ENCODE data around the gene WNT9B. TPM values are rescaled to one million over a fixed set of nuclear protein-coding genes. Genes with fewer than 3 reads are reported as not detected.

The WNT9B gene
- total RNA-seq = 0.98 and 2.4 TPM in 2 replicates
- long read RNA-seq, partial matches to known transcripts = 0 of 1 reads
- long read RNA-seq, other reads (novel, unspliced or antisense) = 1 of 1 reads

GRCh38 chr17:46851029-46851741, at the start of gene WNT9B:
TSS of gene WNT9B (plus strand) at chr17:46851583. CDS start at chr17:46851639, 56 bp downstream.
- H3K36me3 Mint-ChIP-seq (ENCODE audit: insufficient read depth) = no peaks in the 10 kb centered on the region
- peak within 1 kb of the TSS; percentile 80 for H3K27ac Mint-ChIP-seq
- H3K27me3 Mint-ChIP-seq = peaks cover 87% of the 10 kb centered on the region
- peak; percentile 53 for DNase-seq (ENCODE audit: low spot score, unreplicated experiment)
- H3K9me3 Mint-ChIP-seq (ENCODE audit: low read depth) = no peaks in the 10 kb centered on the region
- no peaks in the 10 kb centered on the region for H3K4me1 Mint-ChIP-seq (ENCODE audit: low read depth)
- TF ChIP-seq CTCF (IDR thresholded peaks at IDR 0.05; ENCODE audit: unreplicated experiment) = no peak
- H3K4me3 Mint-ChIP-seq (ENCODE audit: low read depth) = peak within 1 kb of the TSS; percentile 74

- no peaks in the 10 kb centered on the region for H3K4me1 Mint-ChIP-seq (ENCODE audit: low read depth)
- no peak overlapping the region for H3K4me3 Mint-ChIP-seq (ENCODE audit: low read depth)
- no peak for TF ChIP-seq CTCF (IDR thresholded peaks at IDR 0.05; ENCODE audit: unreplicated experiment)
- peaks cover 9% of the 10 kb centered on the region for H3K27me3 Mint-ChIP-seq
- no peaks in the 10 kb centered on the region for H3K36me3 Mint-ChIP-seq (ENCODE audit: insufficient read depth)
- H3K9me3 Mint-ChIP-seq (ENCODE audit: low read depth) = no peaks in the 10 kb centered on the region
- no peak overlapping the region for H3K27ac Mint-ChIP-seq
- DNase-seq (ENCODE audit: low spot score, unreplicated experiment) = no peak
These were observed 48.6 kb upstream of the WNT9B start for GRCh38 chr17:46802800-46803199.

- Mint-ChIP-seq H3K9me3 (ENCODE audit: low read depth) (no peaks in the 10 kb centered on the region), H3K27ac (no peak overlapping the region), H3K27me3 (peaks cover 10% of the 10 kb centered on the region), H3K4me3 (ENCODE audit: low read depth) (no peak overlapping the region), H3K4me1 (ENCODE audit: low read depth) (peaks cover 3% of the 10 kb centered on the region), H3K36me3 (ENCODE audit: insufficient read depth) (no peaks in the 10 kb centered on the region)
- no peak for TF ChIP-seq CTCF (IDR thresholded peaks at IDR 0.05; ENCODE audit: unreplicated experiment)
- no peak for DNase-seq (ENCODE audit: low spot score, unreplicated experiment)
These were observed 47.8 kb upstream of the WNT9B start for GRCh38 chr17:46803544-46803943.

- Mint-ChIP-seq H3K4me3 (ENCODE audit: low read depth) (no peak overlapping the region), H3K36me3 (ENCODE audit: insufficient read depth) (no peaks in the 10 kb centered on the region), H3K27ac (no peak overlapping the region), H3K4me1 (ENCODE audit: low read depth) (peaks cover 12% of the 10 kb centered on the region), H3K27me3 (peaks cover 10% of the 10 kb centered on the region), H3K9me3 (ENCODE audit: low read depth) (no peaks in the 10 kb centered on the region)
- TF ChIP-seq CTCF (IDR thresholded peaks at IDR 0.05; ENCODE audit: unreplicated experiment) = no peak
- DNase-seq (ENCODE audit: low spot score, unreplicated experiment) = no peak
These were observed 45.6 kb upstream of the WNT9B start for GRCh38 chr17:46805771-46806170.

- H3K9me3 Mint-ChIP-seq (ENCODE audit: low read depth) = no peaks in the 10 kb centered on the region
- no peak for DNase-seq (ENCODE audit: low spot score, unreplicated experiment)
- H3K27me3 Mint-ChIP-seq = peaks cover 35% of the 10 kb centered on the region
- no peak overlapping the region for H3K27ac Mint-ChIP-seq
- H3K36me3 Mint-ChIP-seq (ENCODE audit: insufficient read depth) = no peaks in the 10 kb centered on the region
- no peak for TF ChIP-seq CTCF (IDR thresholded peaks at IDR 0.05; ENCODE audit: unreplicated experiment)
- peaks cover 12% of the 10 kb centered on the region for H3K4me1 Mint-ChIP-seq (ENCODE audit: low read depth)
- no peak overlapping the region for H3K4me3 Mint-ChIP-seq (ENCODE audit: low read depth)
These were observed 42.2 kb upstream of the WNT9B start for GRCh38 chr17:46809110-46809571.

Measured in progenitor cell of endocrine pancreas (in vitro differentiated cells).